Mononuclear cell (primary cell): ENCODE data around the gene TPCN1. TPM values are rescaled to one million over a fixed set of nuclear protein-coding genes. Genes with fewer than 3 reads are reported as not detected.
"Not testable (repeated sequence)": the region's sequence is repeated elsewhere in the genome, so short reads cannot be mapped to it uniquely, and the experiment has no call there.

Experiments
- H3K27me3 ChIP-seq: 2 replicates; pipeline ENCODE4 v1.6.0; 2011; ENCODE audit warnings: low read length, control low read depth; ENCODE audit not compliant: insufficient read depth
- H3K4me1 ChIP-seq: 2 replicates; pipeline ENCODE4 v1.5.1; 2011; ENCODE audit warnings: mild to moderate bottlenecking, low read length, control low read depth; ENCODE audit not compliant: insufficient read depth
- H3K4me3 ChIP-seq: 2 replicates; pipeline ENCODE4 v1.5.1; 2011; ENCODE audit warnings: mild to moderate bottlenecking, low read length, moderate library complexity
- H3K9me3 ChIP-seq: 2 replicates; pipeline ENCODE4 v1.5.1; 2011; ENCODE audit warnings: low read depth, mild to moderate bottlenecking, control low read depth, low read length
- total RNA-seq: library from RNA; depleted of rRNA; stranded (reverse); fragments of >200 nt; gene quantifications from one replicate; pipeline ENCODE4 v1.2.3, GENCODE V29; 2012

TPCN1 gene
- total RNA-seq, 1 donor, result 15.4 TPM

DNA sequence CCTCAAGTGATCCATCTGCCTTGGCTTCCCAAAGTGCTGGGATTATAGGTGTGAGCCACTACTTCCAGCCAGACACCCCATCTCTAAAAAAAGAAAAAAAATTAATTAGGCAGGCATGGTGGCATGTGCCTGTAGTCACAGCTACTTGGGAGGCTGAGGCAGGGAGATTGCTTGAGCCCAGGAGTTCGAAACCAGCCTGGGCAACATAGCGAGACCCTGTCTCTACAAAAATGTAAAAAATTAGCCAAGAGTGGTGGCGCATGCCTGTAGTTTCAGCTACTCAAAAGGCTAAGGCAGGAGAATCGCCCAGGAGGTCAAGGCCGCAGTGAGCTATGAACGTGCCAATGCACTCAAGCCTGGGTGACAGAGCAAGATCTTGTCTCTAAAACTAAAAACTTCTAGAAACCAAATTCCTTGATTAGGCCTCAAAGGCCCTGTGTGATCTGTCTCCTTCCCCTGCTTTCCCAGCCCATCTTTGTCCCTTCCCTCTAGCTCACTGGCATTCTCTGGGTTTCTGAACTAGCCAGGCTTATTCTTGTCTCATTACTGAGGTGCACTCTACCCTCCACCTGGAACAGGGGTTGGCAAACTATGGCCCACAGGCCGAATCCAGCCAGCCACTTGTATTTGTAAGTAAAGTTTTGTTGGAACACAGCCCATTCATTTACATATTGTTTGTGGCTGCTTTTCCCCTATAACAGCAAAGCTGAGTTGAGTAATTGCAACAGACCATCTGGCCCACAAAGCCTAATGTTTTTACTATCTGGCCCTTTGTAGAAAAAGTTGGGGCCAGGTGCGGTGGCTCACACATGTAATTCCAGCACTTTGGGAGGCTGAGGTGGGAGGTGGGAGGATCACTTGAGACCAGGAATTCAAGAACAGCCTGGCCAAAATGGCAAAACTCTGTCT, 17.2 kb upstream of the TPCN1 start:
- H3K4me1 ChIP-seq, result peaks cover 90% of the 10 kb centered on the region

GRCh38 chr12:113204804-113205203, 16.5 kb upstream of the TPCN1 start:
- H3K4me1 ChIP-seq, result peaks cover 91% of the 10 kb centered on the region
- no peaks in the 10 kb centered on the region for H3K27me3 ChIP-seq
- no peaks in the 10 kb centered on the region for H3K9me3 ChIP-seq
- no peak overlapping the region for H3K4me3 ChIP-seq

More for the DNA sequence above, 17.2 kb upstream of the TPCN1 start:
- no peaks in the 10 kb centered on the region for H3K9me3 ChIP-seq
- H3K4me3 ChIP-seq, result no peak overlapping the region
- no peaks in the 10 kb centered on the region for H3K27me3 ChIP-seq

GRCh38 chr12:113206802-113207201, 14.5 kb upstream of the TPCN1 start:
- not testable (repeated sequence) for H3K9me3 ChIP-seq, H3K4me3 ChIP-seq, H3K27me3 ChIP-seq
- H3K4me1 ChIP-seq, result peaks cover 91% of the 10 kb centered on the region

DNA sequence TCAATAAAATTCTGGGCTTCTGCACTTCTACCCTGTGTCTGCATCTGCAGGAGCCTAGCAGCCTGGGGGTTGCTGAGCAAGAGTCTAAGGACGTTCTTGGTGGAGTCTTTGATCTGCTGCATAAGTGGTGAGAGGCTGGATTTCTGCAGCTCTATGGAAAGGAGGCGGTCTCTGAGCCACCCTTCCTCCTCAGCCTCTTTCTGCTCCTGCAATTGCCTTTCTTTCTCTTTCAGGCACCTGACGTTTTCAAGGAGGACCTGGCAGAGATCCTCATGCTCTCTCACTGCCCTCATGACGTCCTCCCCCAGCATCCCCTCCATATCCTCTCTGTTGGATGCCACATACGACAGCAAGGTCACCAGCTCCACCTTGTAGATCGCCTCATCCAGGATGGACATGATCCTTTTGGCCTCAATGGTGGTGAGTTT, 13.6 kb upstream of the TPCN1 start:
- no peaks in the 10 kb centered on the region for H3K9me3 ChIP-seq
- H3K4me3 ChIP-seq, result no peak overlapping the region
- H3K27me3 ChIP-seq, result no peaks in the 10 kb centered on the region
- H3K4me1 ChIP-seq, result peaks cover 93% of the 10 kb centered on the region

- Histone ChIP-seq H3K9me3 (no peaks in the 10 kb centered on the region), H3K27me3 (no peaks in the 10 kb centered on the region), H3K4me1 (peaks cover 90% of the 10 kb centered on the region), H3K4me3 (no peak overlapping the region)
These were observed 13.0 kb upstream of the TPCN1 start for GRCh38 chr12:113208041-113208934.

- peaks cover 94% of the 10 kb centered on the region for H3K4me1 ChIP-seq
- no peaks in the 10 kb centered on the region for H3K9me3 ChIP-seq
- H3K4me3 ChIP-seq, result no peak overlapping the region
- H3K27me3 ChIP-seq, result no peaks in the 10 kb centered on the region
These were observed 10.1 kb upstream of the TPCN1 start for GRCh38 chr12:113211160-113211559.

GRCh38 chr12:113214895-113215400, 6.3 kb upstream of the TPCN1 start:
- no peaks in the 10 kb centered on the region for H3K27me3 ChIP-seq
- H3K4me1 ChIP-seq, result peaks cover 81% of the 10 kb centered on the region

GRCh38 chr12:113216027-113216426, 5.2 kb upstream of the TPCN1 start:
- peaks cover 78% of the 10 kb centered on the region for H3K4me1 ChIP-seq
- no peak overlapping the region for H3K4me3 ChIP-seq
- H3K27me3 ChIP-seq, result no peaks in the 10 kb centered on the region
- H3K9me3 ChIP-seq, result no peaks in the 10 kb centered on the region

More at GRCh38 chr12:113214895-113215400, 6.3 kb upstream of the TPCN1 start:
- no peaks in the 10 kb centered on the region for H3K9me3 ChIP-seq
- H3K4me3 ChIP-seq, result no peak overlapping the region

DNA sequence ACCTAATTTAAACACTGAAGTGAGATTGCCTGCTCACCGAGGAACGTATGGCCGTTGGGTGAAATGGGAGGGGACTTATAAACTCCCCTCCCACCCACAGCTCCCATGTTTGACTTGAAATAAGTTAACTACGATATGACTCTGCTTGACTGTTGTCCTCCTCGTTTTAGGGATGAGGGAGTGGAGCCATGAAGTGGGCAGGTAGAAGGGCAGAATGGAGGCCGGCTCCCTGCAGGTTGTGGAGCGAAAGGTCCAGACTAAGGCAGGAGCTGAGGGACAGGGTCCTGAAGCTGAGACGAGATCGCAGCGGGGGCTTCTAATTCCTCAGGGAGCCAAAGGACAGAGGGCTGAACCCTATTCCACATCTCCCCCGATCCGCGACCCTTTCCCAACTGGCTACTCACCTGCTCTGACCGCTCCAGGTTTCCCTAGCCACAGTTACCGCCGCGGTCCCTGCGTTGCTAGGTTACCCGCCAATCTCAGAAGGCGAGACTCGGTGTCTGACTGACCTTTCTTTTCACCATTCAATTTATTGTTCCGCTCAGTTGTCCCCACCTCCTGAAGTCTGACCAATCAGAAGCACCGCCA, 577 bp upstream of the TPCN1 start:
- Histone ChIP-seq H3K27me3 (no peaks in the 10 kb centered on the region), H3K4me1 (peaks cover 74% of the 10 kb centered on the region), H3K4me3 (peak overlapping the region; percentile 40), H3K9me3 (no peaks in the 10 kb centered on the region)

- Histone ChIP-seq H3K27me3 (no peaks in the 10 kb centered on the region), H3K9me3 (no peaks in the 10 kb centered on the region), H3K4me3 (peak overlapping the region; percentile 79), H3K4me1 (peaks cover 73% of the 10 kb centered on the region)
These were observed 899 bp downstream of the TPCN1 start for GRCh38 chr12:113221997-113222729.

GRCh38 chr12:113222730-113223531, 1.7 kb downstream of the TPCN1 start:
- Histone ChIP-seq H3K27me3 (no peaks in the 10 kb centered on the region), H3K4me1 (peaks cover 73% of the 10 kb centered on the region), H3K4me3 (peak overlapping the region; percentile 79), H3K9me3 (no peaks in the 10 kb centered on the region)

- Histone ChIP-seq H3K27me3 (no peaks in the 10 kb centered on the region), H3K4me1 (peaks cover 87% of the 10 kb centered on the region), H3K9me3 (no peaks in the 10 kb centered on the region), H3K4me3 (no peak overlapping the region)
These were observed 3.7 kb downstream of the TPCN1 start for GRCh38 chr12:113224955-113225354.

DNA sequence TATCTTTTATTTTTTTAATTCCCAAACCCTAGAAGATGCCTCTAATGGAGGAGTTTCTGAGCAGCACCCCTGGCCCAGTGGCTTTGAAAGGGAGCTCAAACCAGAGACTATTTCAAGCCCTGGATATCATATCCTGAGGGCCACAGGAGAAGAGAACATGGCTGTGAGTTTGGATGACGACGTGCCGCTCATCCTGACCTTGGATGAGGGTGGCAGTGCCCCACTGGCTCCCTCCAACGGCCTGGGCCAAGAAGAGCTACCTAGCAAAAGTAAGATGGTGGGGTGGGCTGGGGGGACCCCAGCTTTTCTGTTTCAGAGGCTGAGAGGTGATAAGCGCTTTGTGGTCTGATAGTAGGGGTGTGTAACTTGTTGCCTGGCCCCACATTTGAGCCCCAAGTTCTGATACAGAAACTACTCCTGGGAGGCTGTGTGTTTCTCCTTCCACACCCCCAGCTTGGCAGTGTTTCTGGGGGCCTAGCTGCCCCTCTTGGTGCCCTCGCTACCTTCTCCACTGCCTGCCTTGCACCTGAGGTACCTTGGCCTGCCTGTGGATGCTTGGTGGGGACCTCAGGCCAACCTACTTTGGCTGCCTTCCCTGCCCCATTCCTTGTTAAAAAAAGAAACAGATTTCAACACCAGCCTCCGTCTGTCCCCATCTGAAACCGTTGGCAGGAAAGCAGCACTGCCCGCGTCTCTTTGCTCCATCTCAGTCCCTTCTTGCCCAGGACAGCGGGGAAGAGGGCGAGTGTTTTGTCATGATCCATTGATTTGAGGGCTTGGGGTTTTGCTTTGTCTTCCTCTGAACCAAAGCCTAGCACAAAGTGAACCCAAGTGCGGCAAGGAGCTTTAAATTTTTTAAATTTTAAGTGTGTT, 5.7 kb downstream of the TPCN1 start:
- peaks cover 94% of the 10 kb centered on the region for H3K4me1 ChIP-seq
- no peak overlapping the region for H3K4me3 ChIP-seq
- H3K9me3 ChIP-seq, result no peaks in the 10 kb centered on the region
- H3K27me3 ChIP-seq, result no peaks in the 10 kb centered on the region
